Glomerular visceral epithelial cell (primary cell): ENCODE measurements around the gene GPR137C.

Source experiments
- DNase-seq: peaks from one replicate; pipeline ENCODE4 v3.0.0-alpha.2; 2016; ENCODE audit errors: extremely low spot score

The GPR137C gene

DNA sequence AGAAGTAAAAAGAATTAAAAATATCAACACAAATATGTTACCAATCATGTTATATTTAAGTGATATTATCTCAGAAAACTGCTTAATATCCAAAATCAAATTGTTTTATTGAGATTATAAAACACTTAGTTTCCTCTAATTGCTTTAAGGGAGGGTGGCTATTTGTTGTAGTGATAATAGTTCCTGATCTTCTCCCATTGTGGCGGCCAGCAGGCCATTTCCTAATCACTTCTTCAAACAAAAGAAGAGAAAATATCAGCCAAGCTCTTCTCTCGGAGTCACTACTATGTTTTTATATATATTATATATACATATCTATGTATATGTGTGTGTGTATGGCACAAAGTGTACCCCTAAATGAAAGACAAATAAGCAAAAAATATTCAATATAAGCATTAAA is 111.2 kb downstream of the GPR137C start:
- DNase-seq = no peak

GRCh38 chr14:52678591-52678990 is 126.0 kb downstream of the GPR137C start:
- DNase-seq = no peak

DNA sequence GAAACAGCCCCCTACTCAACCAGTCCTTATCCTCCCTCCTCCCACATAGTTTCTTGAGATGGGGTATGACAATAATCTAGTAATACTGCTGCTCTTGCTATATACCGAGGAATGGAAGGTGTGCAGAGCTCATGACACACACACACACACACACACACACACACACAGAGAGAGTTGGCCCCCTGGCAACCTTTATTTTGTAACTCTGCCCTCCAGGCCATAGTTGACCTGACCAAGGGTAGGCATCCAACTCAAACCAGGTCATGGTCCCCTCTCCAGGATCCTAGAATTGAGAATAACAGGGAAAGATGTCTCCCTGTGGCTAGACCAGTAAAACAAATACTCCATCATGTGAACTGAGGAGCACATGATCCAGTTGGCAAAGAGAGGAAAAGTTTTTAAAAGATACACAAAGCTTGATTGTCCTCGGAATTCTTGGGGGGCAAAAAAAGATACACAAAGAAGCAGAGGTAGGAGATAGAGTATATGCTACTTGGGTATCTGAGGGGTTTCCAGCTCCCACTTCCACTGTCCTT is 131.4 kb downstream of the GPR137C start:
- DNase-seq = no peak

- DNase-seq = no peak
Measured at GRCh38 chr14:52686176-52686575, 133.5 kb downstream of the GPR137C start.
